ENCODE data around the gene GPR183. TPM values are rescaled to one million over a fixed set of nuclear protein-coding genes. Genes with fewer than 3 reads are reported as not detected.

The GPR183 gene
- total RNA-seq, 1 donor from 2014 or later: 1.2 TPM

GRCh38 chr13:99295488-99296252 is 11.5 kb downstream of the GPR183 start:
- no peak for DNase-seq (ENCODE audit: low read depth in 2 of 2)

DNA sequence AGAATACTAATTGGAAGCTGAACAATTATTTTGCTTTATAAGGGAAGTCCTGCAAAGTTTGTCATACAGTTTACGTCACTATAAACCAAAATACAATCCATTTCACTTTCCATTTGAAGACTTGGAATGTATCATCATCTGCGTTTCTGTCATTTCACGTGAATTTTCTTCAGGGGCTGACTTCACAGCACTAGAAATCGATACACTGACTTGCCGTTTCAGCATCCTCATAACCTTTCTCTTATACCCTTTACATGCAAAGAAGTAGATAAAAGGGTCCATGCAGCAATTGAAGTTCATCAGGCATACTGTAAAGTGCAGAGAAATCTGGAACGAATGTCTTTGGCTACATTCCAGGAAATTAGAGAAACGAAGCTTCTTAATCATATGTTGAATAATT is 12.2 kb downstream of the GPR183 start:
- no peak for DNase-seq (ENCODE audit: low read depth in 2 of 2)

DNA sequence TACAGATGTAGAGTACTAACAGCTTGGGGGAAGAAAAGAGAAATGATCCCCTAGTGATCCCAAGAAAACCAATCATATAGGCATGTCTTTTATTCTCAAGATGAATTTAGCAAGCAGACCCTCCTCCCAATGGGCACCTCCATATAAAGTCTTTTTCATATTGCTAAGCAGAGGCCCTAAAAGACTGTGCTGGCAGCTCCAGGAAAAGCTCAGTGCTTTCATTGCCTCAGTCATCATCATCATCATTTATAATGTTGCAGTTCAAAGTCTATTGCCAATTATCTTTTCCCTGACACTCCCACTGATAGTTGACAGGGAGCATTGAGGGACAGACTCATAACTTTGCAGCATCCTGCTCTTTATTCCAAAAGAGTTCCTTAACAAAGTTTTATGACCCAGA is 13.0 kb downstream of the GPR183 start:
- DNase-seq (ENCODE audit: low read depth in 2 of 2): no peak

DNA sequence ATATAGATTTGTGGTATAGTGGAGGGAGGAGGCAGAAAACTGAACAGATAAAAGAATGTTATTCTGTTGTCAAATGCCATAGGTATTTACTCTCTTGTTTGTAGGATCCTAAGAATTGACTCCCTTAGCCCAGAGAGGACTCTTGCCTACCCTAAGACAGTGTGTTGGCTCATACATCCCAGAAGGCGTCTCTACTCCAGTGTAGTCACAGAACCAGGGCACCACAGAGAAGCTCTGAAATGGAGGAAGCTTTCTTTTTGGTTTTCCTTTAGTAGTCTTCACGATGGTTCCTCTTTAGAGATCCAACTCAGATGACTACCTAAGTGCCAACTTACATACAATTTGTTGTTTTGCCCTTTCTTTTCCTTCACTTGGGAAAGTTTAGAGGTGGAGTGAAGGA is 14.0 kb downstream of the GPR183 start:
- DNase-seq (ENCODE audit: low read depth in 2 of 2): no peak

GRCh38 chr13:99290894-99291293 is 16.3 kb downstream of the GPR183 start:
- no peak for DNase-seq (ENCODE audit: low read depth in 2 of 2)

DNA sequence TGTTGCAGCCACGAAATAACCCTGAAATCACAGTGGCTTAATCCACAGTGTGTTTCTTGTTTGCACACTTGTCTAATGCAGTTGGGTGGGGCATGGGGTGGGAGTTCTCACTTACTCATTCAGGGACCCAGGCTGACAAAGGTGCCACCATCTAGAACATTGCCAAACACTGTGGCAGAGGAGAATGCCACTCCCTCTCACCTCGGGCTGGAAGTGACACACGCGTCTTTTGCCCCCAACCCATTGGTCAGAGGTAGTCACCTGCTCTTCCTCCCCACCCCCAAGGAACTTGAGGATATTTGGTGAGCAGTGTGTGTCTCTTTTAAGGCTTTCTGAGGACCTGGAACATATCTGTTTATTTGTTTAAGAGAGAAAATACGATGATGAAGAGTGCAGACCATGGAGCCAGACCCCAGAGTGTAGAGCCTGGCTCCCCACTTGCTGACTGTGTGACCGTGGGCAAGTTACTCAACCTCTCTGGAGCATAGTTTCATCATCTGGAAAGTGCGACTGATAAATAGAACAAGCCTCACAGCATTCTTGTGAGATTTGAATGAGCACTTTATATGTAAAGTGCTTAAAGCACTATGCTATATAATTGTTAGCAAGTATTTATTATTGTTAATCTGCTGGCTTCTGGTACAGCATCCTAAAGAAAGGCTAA is 17.4 kb downstream of the GPR183 start:
- no peak for DNase-seq (ENCODE audit: low read depth in 2 of 2)

GRCh38 chr13:99289271-99289670 is 17.9 kb downstream of the GPR183 start:
- no peak for DNase-seq (ENCODE audit: low read depth in 2 of 2)

DNA sequence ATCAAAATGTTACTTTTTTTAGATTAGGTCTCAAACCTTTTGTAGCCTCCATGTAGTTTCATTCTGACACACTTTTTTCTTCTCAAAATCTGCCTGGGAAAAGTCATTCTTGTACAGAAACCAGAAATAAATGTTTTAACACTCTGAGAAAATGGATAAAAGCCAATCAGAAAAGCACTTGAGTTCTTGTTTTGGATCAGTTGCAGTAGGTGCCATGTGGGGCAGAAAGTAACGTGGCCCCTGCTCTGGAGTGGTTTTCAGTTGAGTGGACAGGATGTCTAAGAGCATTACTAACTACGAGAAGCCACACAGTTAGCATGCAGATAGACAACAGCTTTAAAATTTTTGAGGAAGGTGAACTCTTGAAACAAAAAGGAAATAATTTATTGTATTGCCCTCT is 19.1 kb downstream of the GPR183 start:
- DNase-seq (ENCODE audit: low read depth in 2 of 2): no peak

DNA sequence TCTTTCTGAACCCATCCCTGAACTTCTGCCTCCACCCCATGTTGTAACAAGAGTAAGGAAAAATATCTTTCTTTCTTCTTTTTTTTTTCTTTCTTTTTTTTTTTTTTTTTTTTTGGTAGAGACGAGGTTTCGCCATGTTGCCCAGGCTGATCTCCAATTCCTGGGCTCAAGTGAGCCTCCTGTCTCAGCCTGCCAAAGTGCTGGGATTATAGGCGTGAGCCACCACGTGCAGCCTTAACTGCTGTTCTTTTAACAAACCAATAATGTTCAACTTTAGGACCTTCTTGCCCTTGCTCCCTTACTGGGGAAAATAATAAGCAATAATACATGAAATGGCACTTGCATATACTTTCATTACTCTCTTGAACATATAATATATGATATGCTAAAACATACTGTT is 19.6 kb downstream of the GPR183 start:
- no peak for DNase-seq (ENCODE audit: low read depth in 2 of 2)

DNA sequence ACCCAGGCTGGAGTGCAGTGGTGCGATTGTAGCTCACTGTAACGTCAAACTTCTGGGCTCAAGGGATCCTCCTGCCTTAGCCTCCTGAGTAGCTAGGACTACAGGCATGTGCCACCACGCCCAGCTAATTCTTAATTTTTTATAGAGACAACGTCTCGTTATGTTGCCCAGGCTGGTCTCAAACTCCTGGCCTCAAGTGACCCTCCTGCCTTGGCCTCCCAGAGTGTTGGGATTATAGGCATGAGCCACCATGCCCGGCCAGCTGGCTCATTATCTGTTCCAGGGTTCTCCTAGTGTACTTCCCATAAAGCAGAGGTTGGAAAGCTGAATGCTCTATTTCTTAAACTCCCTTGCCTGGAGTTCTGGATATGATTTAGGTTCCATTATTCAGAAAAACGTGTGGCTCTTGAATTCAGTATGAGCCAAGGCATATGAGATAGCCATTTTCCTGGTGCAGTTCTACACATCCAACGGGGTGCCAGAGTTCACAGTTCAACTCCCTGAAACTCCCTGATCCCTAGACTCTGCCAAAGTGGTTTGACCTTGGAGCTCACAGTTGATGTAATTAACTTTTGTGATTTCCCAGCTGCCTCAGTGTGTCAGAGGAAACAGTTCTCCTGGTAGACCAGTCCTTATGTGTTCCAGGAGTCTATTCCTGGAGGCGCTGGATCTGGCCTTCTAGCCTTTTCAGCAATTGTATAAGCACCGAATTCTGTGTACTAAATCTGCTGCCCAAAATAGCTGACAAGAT is 21.6 kb downstream of the GPR183 start:
- no peak for DNase-seq (ENCODE audit: low read depth in 2 of 2)

GRCh38 chr13:99282264-99283231 is 24.7 kb downstream of the GPR183 start:
- no peak for DNase-seq (ENCODE audit: low read depth in 2 of 2)

DNA sequence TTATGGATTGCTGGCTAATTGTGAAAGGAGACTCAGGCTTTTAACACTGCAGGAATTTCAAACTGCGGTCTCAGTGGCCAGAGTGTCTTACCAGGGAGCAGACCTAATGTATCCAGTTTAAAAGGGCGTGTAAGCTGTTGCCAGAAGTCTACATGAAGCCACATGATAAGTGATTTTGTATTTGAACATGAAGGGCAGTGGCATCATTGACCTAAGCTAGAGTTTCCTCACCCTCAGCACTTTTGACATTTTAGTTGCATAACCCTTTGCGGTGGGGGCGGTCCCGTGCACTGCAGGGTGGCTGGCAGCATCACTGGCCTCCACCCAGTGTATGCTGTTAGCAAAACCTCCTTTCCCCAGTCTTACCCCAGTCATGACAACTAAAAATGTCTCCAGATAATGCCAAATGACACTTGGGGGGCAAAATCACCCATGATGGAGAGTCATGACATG is 25.4 kb downstream of the GPR183 start:
- no peak for DNase-seq (ENCODE audit: low read depth in 2 of 2)

- no peak for DNase-seq (ENCODE audit: low read depth in 2 of 2)
These were observed 27.0 kb downstream of the GPR183 start for GRCh38 chr13:99280166-99280565.

DNA sequence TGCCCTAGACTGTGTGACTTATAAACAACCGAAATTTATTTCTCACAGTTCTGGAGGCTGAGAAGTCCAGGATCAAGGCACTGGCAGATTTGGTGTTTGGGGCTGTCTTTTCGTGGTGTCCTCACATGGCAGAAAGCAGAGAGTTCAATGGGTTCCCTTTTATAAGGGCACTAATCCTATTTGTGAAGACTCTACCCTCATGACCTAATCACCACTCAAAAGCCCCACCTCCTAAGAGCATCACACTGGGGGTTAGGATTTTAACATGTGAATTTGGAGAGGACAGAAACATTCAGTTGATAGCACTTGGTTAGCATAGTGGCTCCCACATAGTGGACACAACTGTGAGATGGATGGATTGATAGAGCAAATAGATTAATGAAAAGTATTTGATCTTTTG is 27.6 kb downstream of the GPR183 start:
- DNase-seq (ENCODE audit: low read depth in 2 of 2): no peak

DNA sequence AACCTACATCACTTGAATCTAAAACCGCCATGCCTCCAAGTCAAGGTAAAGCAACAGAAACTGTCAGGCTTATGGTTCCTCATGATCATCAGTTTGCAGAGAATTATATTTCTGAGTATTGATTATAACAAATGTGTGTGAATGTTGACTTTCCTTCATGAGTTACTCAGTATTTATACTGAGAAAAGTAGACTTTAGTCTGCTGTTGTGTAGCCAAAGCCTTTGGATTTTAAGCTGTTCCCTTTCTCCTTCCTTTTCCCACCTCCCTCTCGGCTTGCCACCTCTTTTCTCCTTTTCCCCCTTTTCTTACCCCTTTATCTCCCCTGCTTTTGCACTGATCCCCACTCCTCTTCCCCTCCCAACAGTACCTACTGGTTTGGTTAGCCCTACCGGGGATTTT is 28.4 kb downstream of the GPR183 start:
- no peak for DNase-seq (ENCODE audit: low read depth in 2 of 2)

DNA sequence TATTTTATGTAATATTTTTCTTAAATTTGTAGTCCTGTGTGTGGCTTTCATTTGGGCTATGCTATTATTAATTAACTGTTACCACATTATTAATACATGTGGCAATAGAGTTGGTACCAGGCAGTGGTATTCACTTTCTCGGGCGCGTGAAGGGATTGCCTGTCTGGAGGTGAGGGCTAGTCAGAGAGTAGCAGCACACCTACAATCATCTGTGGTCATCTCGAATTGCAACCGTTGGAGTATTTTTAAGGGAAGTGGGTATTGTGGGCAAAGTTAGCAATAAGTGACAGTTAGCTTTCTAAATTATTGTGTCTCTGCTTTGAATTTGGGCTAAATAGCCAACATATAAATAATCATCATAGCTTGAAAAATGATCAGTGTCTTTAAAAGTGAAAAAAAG is 29.0 kb downstream of the GPR183 start:
- DNase-seq (ENCODE audit: low read depth in 2 of 2): no peak

DNA sequence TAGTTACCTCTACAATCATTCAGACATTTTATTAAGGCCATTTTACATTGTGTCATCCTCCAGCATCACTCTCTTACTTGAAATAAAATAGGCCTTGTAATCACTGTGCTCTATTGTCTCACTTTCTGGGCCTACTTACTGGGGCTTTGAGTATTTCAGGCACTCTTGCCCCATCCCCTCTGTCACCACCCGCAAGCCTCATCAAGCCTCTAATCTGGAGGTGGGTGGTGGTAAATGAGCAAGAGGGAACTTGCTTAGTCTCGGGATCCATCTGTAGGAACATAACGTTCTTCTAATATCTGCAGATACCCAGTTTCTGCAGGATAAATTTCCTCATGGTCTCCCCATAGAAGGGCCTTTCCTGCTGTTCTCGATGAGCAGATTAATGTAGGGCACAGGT is 29.6 kb downstream of the GPR183 start:
- DNase-seq (ENCODE audit: low read depth in 2 of 2): no peak

- DNase-seq (ENCODE audit: low read depth in 2 of 2): no peak
These were observed 30.5 kb downstream of the GPR183 start for GRCh38 chr13:99276706-99277105.

DNA sequence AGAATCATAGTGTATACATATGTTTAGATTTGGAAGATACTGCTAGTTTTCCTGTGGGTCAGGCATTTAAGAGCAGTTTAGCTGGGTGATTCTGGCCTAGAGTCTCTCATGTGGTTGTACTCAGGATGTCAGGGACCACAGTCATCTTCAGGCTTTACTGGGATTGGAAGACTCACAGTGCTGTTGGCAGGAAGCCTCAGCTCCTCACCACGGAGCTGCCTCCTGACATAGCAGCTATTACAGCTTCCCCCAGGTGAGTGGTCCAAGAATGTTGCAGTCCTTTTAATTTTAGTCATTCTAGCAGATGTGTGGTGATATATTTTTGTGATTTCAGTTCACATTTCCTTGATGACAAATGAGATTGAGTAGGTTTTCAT is 32.1 kb downstream of the GPR183 start:
- no peak for DNase-seq (ENCODE audit: low read depth in 2 of 2)

DNA sequence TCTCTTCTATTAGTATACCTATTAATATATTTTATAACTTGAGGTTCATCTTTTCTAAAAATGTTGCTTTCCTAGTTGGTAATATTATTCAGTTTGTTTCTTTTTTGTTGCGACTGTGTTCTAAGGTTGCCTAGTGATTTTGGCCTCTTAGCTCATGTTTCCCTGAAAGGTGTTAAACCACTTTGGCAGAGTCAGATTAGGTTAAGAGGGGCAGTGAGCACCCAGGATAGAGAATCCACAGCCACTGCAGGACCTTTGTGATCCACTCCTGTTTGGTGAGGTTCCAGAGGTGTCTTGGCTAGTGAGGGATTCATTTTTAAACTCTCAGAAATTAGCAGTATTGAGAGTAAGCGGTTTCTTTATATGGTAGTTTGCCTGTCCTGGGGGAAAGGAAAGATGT is 34.1 kb downstream of the GPR183 start:
- no peak for DNase-seq (ENCODE audit: low read depth in 2 of 2)

- no peak for DNase-seq (ENCODE audit: low read depth in 2 of 2)
These were observed 34.7 kb downstream of the GPR183 start for GRCh38 chr13:99272481-99272880.

Measured in dermis microvascular lymphatic vessel endothelial cell (primary cell).